Epithelial cell of esophagus (primary cell): ENCODE measurements around the gene KIF20B.
A peak's percentile ranks its signal among the peaks of the same experiment; 100 is the strongest.
"Not testable (repeated sequence)": the region's sequence is repeated elsewhere in the genome, so short reads cannot be mapped to it uniquely, and the experiment has no call there.

Experiments used
- DNase-seq: peaks from one replicate; pipeline ENCODE4 v3.0.0; 2010; ENCODE audit warnings: low read depth
- H3K4me3 ChIP-seq: 2 replicates; pipeline ENCODE4 v1.5.1; 2011; ENCODE audit warnings: mild to moderate bottlenecking, low read length, control low read depth
- CTCF ChIP-seq: IDR thresholded peaks from 2 replicates; pipeline ENCODE4 v1.5.1; 2011; ENCODE audit warnings: low read depth, mild to moderate bottlenecking, low read length, control low read depth, inconsistent platforms; ENCODE audit not compliant: insufficient read depth; ENCODE audit errors: missing control alignments

Gene KIF20B

GRCh38 chr10:89738551-89739209, 37.3 kb downstream of the KIF20B start:
- DNase-seq, result no peak
- TF ChIP-seq CTCF, result no peak
- H3K4me3 ChIP-seq, result no peak overlapping the region

GRCh38 chr10:89741126-89741762, 39.9 kb downstream of the KIF20B start:
- TF ChIP-seq CTCF, result no peak
- no peak for DNase-seq
- H3K4me3 ChIP-seq, result no peak overlapping the region

GRCh38 chr10:89744026-89744425, 42.6 kb downstream of the KIF20B start:
- no peak overlapping the region for H3K4me3 ChIP-seq
- DNase-seq, result peak; percentile 14
- no peak for TF ChIP-seq CTCF

GRCh38 chr10:89745903-89746302, 44.5 kb downstream of the KIF20B start:
- H3K4me3 ChIP-seq, result no peak overlapping the region
- TF ChIP-seq CTCF, result no peak

GRCh38 chr10:89750441-89750840, 49.1 kb downstream of the KIF20B start:
- no peak for DNase-seq
- TF ChIP-seq CTCF, result no peak
- no peak overlapping the region for H3K4me3 ChIP-seq

More at GRCh38 chr10:89745903-89746302, 44.5 kb downstream of the KIF20B start:
- no peak for DNase-seq

- H3K4me3 ChIP-seq, result no peak overlapping the region
- DNase-seq, result no peak
- TF ChIP-seq CTCF, result no peak
These were observed 54.0 kb downstream of the KIF20B start for GRCh38 chr10:89755374-89755773.

GRCh38 chr10:89759531-89759930, 58.1 kb downstream of the KIF20B start:
- no peak overlapping the region for H3K4me3 ChIP-seq
- DNase-seq, result no peak
- no peak for TF ChIP-seq CTCF

- not testable (repeated sequence) for H3K4me3 ChIP-seq, DNase-seq
These were observed 62.3 kb downstream of the KIF20B start for GRCh38 chr10:89763671-89764070.
